Measurements from ENCODE around the gene ARL14EPL. TPM values are rescaled to one million over a fixed set of nuclear protein-coding genes. Genes with fewer than 3 reads are reported as not detected.

The ARL14EPL gene
- total RNA-seq, 2 donors from 2014 or later = not detected

DNA sequence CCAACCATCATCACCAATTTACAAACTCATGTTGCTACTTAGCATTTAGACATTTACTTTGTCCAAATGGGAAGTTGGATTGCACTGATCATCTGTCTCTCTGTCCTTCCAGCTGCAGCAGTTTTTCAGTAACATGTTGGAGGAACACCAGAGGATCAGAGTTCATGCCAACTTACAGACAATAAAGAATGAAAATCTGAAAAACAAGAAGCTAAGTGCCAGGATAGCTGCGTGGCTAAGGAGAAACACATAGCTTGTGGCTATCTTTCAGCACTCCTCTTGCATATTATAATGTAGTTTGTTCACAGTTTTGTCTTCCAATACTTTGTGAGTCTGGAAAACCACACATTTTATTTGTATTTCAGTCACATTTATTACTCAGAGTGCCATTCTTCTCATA lies 6.4 kb upstream of the ARL14EPL start:
- Mint-ChIP-seq H3K4me3 (no peak overlapping the region), H3K27ac (no peak overlapping the region), H3K9me3 (no peaks in the 10 kb centered on the region), H3K4me1 (ENCODE audit: low read depth in 2 of 2) (no peaks in the 10 kb centered on the region), H3K27me3 (peaks cover 15 to 24% of the 10 kb centered on the region in 2 donors), H3K36me3 (no peaks in the 10 kb centered on the region)
- ATAC-seq (no peak), DNase-seq (ENCODE audit: low spot score) (no peak)

DNA sequence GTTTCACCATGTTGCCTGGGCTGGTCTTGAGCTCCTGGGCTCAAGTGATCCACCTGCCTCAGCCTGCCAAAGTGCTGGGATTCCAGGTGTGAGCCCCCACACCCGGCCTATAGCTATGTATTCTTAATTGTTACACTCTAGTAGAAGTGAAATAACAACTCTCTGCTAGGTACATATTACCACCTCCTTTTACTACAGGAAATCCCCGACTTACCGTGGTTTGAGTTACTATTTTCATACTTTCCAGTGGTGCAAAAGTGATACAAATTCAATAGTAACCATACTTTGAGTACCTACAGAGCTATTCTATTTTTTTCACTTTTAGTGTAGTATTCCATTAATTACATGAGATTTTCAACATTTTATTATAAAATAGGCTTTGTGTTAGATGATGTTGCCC lies 719 bp downstream of the ARL14EPL start:
- no peak for ATAC-seq
- H3K4me3 Mint-ChIP-seq = no peak overlapping the region
- DNase-seq (ENCODE audit: low spot score) = no peak
- H3K27me3 Mint-ChIP-seq = peaks cover 14 to 15% of the 10 kb centered on the region in 2 donors
- no peaks in the 10 kb centered on the region for H3K36me3 Mint-ChIP-seq
- H3K27ac Mint-ChIP-seq = no peak overlapping the region
- peaks cover 1 to 8% of the 10 kb centered on the region in 2 donors for H3K4me1 Mint-ChIP-seq (ENCODE audit: low read depth in 2 of 2)
- no peaks in the 10 kb centered on the region for H3K9me3 Mint-ChIP-seq

DNA sequence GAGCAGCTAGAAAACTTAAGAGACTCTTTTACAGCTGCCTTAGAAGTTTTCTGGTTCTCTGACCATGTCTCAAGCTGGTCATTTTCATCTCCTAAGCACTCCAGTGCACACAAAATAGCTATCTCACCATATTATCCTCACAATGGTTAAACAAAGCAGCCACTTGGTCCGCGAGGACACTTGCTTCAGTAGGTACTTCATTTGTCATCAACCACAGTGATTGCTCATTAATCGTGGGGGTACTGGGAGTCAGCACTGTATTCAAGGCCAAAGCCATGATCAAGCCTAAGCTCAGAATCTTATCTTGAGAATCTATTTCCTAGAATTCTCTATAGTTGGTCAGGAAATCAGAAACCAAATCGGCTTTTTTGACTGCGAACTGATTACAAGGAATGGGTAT lies 2.9 kb downstream of the ARL14EPL start:
- Mint-ChIP-seq H3K27me3 (peaks cover 7 to 9% of the 10 kb centered on the region in 2 donors), H3K36me3 (no peaks in the 10 kb centered on the region), H3K4me1 (ENCODE audit: low read depth in 2 of 2) (peaks cover 5 to 21% of the 10 kb centered on the region in 2 donors), H3K9me3 (no peaks in the 10 kb centered on the region), H3K27ac (no peak overlapping the region), H3K4me3 (no peak overlapping the region)
- DNase-seq (ENCODE audit: low spot score) = no peak
- ATAC-seq = no peak

DNA sequence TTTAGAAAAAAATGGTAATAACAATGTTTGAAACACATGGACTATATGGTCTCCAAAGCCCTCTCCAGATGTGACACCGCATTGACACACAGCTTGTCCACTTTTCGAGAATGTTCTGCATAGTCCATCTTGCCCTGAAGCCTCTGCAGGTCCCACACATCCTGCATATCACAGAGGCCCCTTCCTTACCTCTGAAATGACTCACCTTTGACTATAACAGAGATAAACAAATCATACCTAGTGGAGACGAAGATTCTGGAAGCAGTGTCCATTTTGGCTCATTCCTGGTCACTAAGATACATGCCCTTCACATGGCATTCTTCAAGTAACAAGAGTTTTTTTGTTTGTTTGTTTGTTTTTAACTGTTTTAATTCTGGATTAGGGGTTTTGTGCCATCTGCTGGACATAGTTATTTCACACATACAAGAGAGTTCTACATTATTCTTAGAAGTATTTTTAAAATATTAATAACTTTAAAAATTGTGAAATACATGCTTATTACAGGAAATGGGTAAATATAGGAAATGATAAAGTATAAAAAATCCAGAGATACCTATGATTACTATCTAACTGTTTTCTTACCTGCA lies 5.1 kb downstream of the ARL14EPL start:
- ATAC-seq (no peak), DNase-seq (ENCODE audit: low spot score) (no peak)
- H3K27ac Mint-ChIP-seq = no peak overlapping the region
- peaks cover 10 to 11% of the 10 kb centered on the region in 2 donors for H3K27me3 Mint-ChIP-seq
- peaks cover 5 to 21% of the 10 kb centered on the region in 2 donors for H3K4me1 Mint-ChIP-seq (ENCODE audit: low read depth in 2 of 2)
- no peaks in the 10 kb centered on the region for H3K36me3 Mint-ChIP-seq
- no peaks in the 10 kb centered on the region for H3K9me3 Mint-ChIP-seq
- H3K4me3 Mint-ChIP-seq = no peak overlapping the region

DNA sequence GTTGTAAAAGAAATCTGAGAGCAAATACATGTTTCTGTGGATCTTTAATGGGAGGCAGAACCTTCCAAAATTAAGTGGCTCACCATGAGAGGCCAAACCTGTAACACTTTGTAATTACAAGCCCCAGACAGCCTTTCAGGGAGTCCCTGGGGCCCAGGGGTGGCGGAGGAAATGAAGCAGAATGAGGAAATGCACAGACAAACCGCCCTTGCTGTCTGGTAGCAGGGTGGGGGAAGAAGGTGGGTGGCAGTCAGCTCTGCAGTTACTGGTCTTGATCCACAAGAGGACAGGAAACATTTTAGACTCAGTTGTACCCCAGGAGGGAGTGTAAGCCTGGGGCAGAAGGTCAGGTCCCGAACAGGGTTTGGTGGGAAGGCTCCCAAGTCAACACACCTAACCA lies 6.5 kb downstream of the ARL14EPL start:
- H3K4me1 Mint-ChIP-seq (ENCODE audit: low read depth in 2 of 2) = peaks cover 5 to 15% of the 10 kb centered on the region in 2 donors
- no peak overlapping the region for H3K4me3 Mint-ChIP-seq
- H3K9me3 Mint-ChIP-seq = no peaks in the 10 kb centered on the region
- H3K27me3 Mint-ChIP-seq = peaks cover 11 to 13% of the 10 kb centered on the region in 2 donors
- H3K27ac Mint-ChIP-seq = no peak overlapping the region
- DNase-seq (ENCODE audit: low spot score) (no peak), ATAC-seq (peak in 1 of 2 donors; percentile 43)
- no peaks in the 10 kb centered on the region for H3K36me3 Mint-ChIP-seq

DNA sequence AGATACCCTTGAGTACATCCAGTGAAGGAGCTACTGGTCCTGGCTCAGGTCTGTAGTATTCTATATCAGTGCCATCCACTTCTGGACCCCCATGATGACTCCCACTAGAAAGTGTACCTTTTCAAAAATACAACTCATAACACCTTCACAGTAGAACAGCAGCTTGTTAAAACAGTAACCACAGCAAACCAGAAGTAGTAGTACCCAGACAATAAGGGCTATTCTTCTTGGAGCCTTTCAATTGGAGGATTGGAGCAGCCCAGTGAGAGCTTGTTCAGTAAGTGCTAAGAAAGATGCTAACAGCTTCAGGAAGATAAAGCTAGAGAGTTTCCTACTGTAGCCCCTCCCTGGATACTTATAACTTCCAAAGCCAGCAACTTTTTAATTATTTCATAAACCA lies 10.1 kb downstream of the ARL14EPL start:
- H3K4me3 Mint-ChIP-seq = no peak overlapping the region
- peaks cover 5 to 15% of the 10 kb centered on the region in 2 donors for H3K4me1 Mint-ChIP-seq (ENCODE audit: low read depth in 2 of 2)
- H3K27me3 Mint-ChIP-seq = peaks cover 11 to 14% of the 10 kb centered on the region in 2 donors
- ATAC-seq = peak in 1 of 2 donors; percentile 56
- H3K9me3 Mint-ChIP-seq = no peaks in the 10 kb centered on the region
- H3K36me3 Mint-ChIP-seq = no peaks in the 10 kb centered on the region
- no peak overlapping the region for H3K27ac Mint-ChIP-seq
- DNase-seq (ENCODE audit: low spot score) = no peak

DNA sequence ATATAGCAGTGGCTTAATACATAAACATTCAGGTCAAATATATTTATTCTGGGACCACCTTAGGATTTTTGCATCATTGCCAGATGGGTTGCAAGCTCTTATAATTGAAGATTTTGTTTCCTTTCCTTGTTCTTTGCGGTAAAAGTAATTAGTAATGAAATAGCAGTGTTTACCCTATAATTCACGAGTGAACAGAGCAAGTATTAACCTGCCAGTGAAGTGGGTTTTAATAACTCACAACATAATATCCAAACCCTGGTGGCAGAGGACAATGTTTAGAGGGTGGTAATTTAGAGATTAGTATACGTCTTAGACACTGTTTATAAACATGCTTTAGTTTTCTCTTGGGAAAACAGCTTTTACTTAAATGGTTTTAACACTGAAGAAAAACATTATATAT lies 11.8 kb downstream of the ARL14EPL start:
- H3K27ac Mint-ChIP-seq = no peak overlapping the region
- no peaks in the 10 kb centered on the region for H3K36me3 Mint-ChIP-seq
- H3K4me1 Mint-ChIP-seq (ENCODE audit: low read depth in 2 of 2) = peaks cover 0 to 4% of the 10 kb centered on the region in 2 donors
- DNase-seq (ENCODE audit: low spot score) (no peak), ATAC-seq (no peak)
- H3K27me3 Mint-ChIP-seq = peaks cover 11 to 16% of the 10 kb centered on the region in 2 donors
- H3K9me3 Mint-ChIP-seq = no peaks in the 10 kb centered on the region
- H3K4me3 Mint-ChIP-seq = no peak overlapping the region

DNA sequence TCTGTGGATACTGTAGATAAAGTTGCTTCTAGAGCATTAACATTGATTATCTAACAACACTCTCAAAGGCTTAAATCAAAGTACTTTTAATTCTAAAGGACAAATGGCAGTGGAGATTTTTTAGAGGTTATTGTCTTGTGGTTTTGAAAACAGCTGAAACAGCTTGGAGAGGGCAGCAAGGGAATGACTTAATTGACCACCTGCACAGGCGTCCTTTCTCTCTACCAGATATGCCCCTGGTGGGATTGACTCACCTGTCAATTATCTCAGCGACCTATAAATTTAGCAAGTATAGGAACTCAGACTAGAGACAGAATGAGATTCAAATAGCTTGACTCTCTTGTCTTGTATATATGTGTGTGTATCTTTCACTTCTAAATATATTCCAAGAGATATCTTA lies 13.5 kb downstream of the ARL14EPL start:
- H3K9me3 Mint-ChIP-seq = no peaks in the 10 kb centered on the region
- DNase-seq (ENCODE audit: low spot score) (no peak), ATAC-seq (no peak)
- no peak overlapping the region for H3K27ac Mint-ChIP-seq
- H3K4me3 Mint-ChIP-seq = no peak overlapping the region
- no peaks in the 10 kb centered on the region for H3K4me1 Mint-ChIP-seq (ENCODE audit: low read depth in 2 of 2)
- H3K36me3 Mint-ChIP-seq = no peaks in the 10 kb centered on the region
- peaks cover 17 to 19% of the 10 kb centered on the region in 2 donors for H3K27me3 Mint-ChIP-seq

DNA sequence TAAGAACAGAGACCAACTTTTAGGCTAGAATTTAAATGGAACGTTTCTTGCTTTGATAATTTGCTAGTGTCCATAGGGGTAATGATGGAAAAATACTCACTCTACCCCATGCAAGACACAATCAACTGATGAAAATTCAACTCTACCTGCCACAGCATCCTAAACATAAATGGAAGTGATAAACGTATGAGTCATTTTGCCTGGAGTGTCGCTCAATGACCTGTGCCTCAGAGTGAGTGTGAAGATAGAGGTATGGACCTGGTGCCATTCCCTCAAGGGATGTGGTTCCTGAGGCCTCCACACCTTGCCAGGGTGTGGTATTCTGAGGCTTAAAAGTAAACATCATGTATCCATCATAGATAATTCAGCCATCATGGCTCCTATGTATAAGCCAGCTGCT lies 14.0 kb downstream of the ARL14EPL start:
- Mint-ChIP-seq H3K27me3 (peaks cover 19 to 22% of the 10 kb centered on the region in 2 donors), H3K9me3 (no peaks in the 10 kb centered on the region), H3K4me1 (ENCODE audit: low read depth in 2 of 2) (no peaks in the 10 kb centered on the region), H3K27ac (no peak overlapping the region), H3K4me3 (no peak overlapping the region), H3K36me3 (no peaks in the 10 kb centered on the region)
- no peak for DNase-seq (ENCODE audit: low spot score)
- no peak for ATAC-seq

DNA sequence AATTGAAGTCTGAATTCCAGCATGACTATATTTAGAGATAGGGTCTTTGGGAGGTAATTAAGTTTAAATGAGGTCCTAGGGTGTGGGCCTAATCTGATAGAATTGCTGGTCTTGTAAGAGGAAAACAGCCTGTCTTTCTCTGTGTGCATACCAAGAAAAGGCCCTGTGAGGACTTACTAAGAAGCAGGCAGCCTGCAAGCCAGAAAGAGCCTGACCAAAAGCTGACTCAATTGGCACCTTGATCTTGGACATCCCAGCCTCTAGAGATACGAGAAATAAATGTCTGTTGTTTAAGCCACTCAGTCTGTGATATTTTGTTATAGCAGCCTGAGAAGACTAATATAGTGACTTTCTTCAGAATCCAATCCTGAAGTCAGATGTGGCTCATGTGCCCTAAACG lies 14.6 kb downstream of the ARL14EPL start:
- no peaks in the 10 kb centered on the region for H3K36me3 Mint-ChIP-seq
- H3K27ac Mint-ChIP-seq = no peak overlapping the region
- H3K27me3 Mint-ChIP-seq = peaks cover 19 to 22% of the 10 kb centered on the region in 2 donors
- H3K9me3 Mint-ChIP-seq = no peaks in the 10 kb centered on the region
- ATAC-seq (no peak), DNase-seq (ENCODE audit: low spot score) (no peak)
- no peaks in the 10 kb centered on the region for H3K4me1 Mint-ChIP-seq (ENCODE audit: low read depth in 2 of 2)
- no peak overlapping the region for H3K4me3 Mint-ChIP-seq

DNA sequence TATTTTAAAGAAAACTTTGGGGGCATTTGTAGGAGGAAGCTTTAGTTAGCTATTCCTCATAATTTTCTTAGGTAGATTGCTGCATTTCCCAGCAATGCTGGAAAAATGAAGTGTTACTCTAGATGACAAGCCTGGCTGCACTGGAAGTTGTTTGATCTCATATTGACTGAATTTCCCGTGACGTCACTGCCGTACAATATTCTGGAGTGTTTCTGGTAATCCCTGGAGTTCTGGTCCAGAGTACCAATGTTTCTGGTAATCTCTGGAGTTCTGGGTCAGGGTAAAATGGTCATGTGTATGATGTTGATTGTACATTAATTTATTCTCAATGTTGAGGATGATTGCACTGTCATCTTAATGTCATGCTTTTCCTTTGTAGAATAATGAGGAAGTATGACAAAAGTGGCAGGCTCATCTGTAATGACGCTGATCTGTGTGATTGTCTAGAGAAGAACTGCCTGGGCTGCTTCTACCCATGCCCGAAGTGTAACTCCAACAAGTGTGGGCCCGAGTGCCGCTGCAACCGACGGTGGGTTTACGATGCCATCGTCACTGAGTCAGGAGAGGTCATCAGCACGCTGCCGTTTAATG lies 26.2 kb downstream of the ARL14EPL start:
- Mint-ChIP-seq H3K36me3 (no peaks in the 10 kb centered on the region), H3K4me1 (ENCODE audit: low read depth in 2 of 2) (no peaks in the 10 kb centered on the region), H3K9me3 (no peaks in the 10 kb centered on the region), H3K27me3 (peaks cover 21 to 39% of the 10 kb centered on the region in 2 donors), H3K27ac (no peak overlapping the region), H3K4me3 (no peak overlapping the region)
- DNase-seq (ENCODE audit: low spot score) (no peak), ATAC-seq (no peak)

DNA sequence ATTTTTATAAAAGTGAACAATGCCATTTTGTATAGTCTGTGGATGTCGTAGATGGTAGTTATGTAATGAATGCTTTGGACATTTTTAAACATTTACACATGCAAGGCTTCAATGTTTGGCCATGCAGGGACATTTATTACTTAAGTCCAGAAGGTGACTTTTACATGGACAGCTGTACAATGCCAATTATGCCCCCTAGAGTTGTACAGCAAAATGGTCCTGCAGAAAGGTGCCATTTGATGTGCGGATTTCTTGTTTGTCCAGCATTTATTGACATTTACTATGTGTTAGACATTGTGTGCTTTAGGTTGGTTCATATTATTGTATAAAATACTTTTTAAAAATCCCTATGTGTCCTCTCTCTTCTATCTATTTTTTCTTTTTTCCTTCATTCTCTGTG lies 30.1 kb downstream of the ARL14EPL start:
- Mint-ChIP-seq H3K4me3 (no peak overlapping the region), H3K27ac (no peak overlapping the region), H3K36me3 (no peaks in the 10 kb centered on the region), H3K27me3 (peaks cover 22 to 56% of the 10 kb centered on the region in 2 donors), H3K9me3 (no peaks in the 10 kb centered on the region), H3K4me1 (ENCODE audit: low read depth in 2 of 2) (no peaks in the 10 kb centered on the region)
- DNase-seq (ENCODE audit: low spot score) (no peak), ATAC-seq (no peak)

DNA sequence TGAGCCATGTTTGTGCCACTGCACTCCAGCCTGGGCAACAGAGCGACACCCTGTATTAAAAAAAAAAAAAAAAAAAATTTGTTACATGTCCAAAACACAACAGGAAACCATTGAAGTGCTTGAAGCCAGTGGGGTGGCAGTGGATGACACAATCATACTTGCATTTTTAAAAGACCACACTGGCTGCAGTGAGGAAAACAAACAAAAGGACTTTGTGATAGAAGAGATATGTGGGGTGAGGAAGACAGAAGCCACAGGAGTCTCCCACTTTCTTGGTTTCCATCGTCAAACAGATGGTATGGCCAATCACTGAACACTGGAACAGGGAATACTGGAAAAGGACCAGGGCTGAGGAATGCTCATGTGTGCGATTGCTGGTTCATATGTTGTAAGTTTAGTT lies 31.7 kb downstream of the ARL14EPL start:
- Mint-ChIP-seq H3K36me3 (no peaks in the 10 kb centered on the region), H3K27ac (no peak overlapping the region)

DNA sequence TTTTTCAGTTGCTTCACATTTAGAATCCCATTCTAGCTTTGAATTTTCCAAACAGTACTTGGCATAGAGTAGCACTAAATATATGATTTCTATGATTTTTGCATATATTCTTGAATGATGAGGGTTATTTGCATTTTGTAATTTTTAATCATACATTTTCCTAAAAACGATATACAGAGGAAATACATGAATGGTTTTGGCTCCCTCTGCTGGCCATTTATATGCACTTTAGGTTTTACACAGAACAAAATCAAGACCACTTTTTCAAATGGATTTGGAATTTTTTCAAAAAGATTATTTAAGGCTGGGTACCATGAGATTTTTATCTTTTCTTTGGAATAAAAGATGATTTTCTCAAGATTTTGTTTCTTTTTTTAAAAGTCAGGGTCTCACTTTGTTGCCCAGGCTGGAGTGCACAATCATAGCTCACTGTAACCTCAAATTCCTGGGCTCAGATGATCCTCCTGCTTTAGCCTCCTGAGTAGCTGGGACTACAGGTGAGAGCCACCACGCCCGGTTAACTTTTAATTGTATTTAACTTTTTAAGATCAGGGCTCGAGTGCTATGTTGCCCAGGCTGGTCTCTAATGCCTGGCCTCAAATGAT lies 35.9 kb downstream of the ARL14EPL start:
- H3K4me1 Mint-ChIP-seq (ENCODE audit: low read depth in 2 of 2) = no peaks in the 10 kb centered on the region
- peaks cover 17 to 41% of the 10 kb centered on the region in 2 donors for H3K27me3 Mint-ChIP-seq
- no peaks in the 10 kb centered on the region for H3K36me3 Mint-ChIP-seq
- H3K9me3 Mint-ChIP-seq = no peaks in the 10 kb centered on the region
- H3K27ac Mint-ChIP-seq = no peak overlapping the region
- no peak overlapping the region for H3K4me3 Mint-ChIP-seq
- ATAC-seq (no peak), DNase-seq (ENCODE audit: low spot score) (no peak)

More for the DNA sequence above, 31.7 kb downstream of the ARL14EPL start:
- Mint-ChIP-seq H3K9me3 (no peaks in the 10 kb centered on the region), H3K27me3 (peaks cover 14 to 42% of the 10 kb centered on the region in 2 donors), H3K4me3 (no peak overlapping the region), H3K4me1 (ENCODE audit: low read depth in 2 of 2) (no peaks in the 10 kb centered on the region)
- ATAC-seq (no peak), DNase-seq (ENCODE audit: low spot score) (no peak)
